ENCODE data around the gene KAT2B.

DNA sequence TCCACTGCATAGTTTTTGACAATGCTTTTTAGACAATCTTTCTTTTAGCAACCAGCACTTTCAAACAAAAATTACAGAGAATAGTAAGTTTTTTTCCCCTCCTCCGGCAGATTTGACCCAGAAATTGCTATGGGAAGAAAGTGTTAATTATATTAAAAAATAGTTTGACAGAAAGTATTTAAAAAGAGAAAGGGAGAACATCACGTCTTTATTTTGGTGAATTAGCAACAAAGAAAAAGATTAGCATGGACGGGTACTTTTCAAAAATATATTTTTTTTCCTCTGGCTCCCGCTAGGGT lies 831 bp upstream of the KAT2B start:
- TF ChIP-seq, protein P1, sequence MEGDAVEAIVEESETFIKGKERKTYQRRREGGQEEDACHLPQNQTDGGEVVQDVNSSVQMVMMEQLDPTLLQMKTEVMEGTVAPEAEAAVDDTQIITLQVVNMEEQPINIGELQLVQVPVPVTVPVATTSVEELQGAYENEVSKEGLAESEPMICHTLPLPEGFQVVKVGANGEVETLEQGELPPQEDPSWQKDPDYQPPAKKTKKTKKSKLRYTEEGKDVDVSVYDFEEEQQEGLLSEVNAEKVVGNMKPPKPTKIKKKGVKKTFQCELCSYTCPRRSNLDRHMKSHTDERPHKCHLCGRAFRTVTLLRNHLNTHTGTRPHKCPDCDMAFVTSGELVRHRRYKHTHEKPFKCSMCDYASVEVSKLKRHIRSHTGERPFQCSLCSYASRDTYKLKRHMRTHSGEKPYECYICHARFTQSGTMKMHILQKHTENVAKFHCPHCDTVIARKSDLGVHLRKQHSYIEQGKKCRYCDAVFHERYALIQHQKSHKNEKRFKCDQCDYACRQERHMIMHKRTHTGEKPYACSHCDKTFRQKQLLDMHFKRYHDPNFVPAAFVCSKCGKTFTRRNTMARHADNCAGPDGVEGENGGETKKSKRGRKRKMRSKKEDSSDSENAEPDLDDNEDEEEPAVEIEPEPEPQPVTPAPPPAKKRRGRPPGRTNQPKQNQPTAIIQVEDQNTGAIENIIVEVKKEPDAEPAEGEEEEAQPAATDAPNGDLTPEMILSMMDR (IDR thresholded peaks at IDR 0.05; ENCODE audit: control extremely low read depth in 1 of 3, insufficient read depth in 1 of 3, low read depth in 1 of 3, low read length in 3 of 3) = no peak
- TF ChIP-seq KDM1A (IDR thresholded peaks at IDR 0.05; ENCODE audit: borderline replicate concordance, low read length) (no peak), SIX5 (IDR thresholded peaks at IDR 0.05; ENCODE audit: low read depth, low read length) (no peak), TEAD4 (IDR thresholded peaks at IDR 0.05; ENCODE audit: low read depth, low read length) (no peak), CEBPB (IDR thresholded peaks at IDR 0.05; ENCODE audit: low read depth, low read length) (no peak), POLR2AphosphoS5 (IDR thresholded peaks at IDR 0.05; ENCODE audit: low read depth, low read length) (no peak), TAF1 (IDR thresholded peaks at IDR 0.05; ENCODE audit: low read depth, low read length) (no peak)
